Germinal center (tissue), 1 donor: ENCODE results near the gene MYL12A.

Experiments used
- DNase-seq: peaks from one replicate; pipeline ENCODE4 v3.0.0; 2012; ENCODE audit warnings: mixed read lengths, low spot score

The MYL12A gene

DNA sequence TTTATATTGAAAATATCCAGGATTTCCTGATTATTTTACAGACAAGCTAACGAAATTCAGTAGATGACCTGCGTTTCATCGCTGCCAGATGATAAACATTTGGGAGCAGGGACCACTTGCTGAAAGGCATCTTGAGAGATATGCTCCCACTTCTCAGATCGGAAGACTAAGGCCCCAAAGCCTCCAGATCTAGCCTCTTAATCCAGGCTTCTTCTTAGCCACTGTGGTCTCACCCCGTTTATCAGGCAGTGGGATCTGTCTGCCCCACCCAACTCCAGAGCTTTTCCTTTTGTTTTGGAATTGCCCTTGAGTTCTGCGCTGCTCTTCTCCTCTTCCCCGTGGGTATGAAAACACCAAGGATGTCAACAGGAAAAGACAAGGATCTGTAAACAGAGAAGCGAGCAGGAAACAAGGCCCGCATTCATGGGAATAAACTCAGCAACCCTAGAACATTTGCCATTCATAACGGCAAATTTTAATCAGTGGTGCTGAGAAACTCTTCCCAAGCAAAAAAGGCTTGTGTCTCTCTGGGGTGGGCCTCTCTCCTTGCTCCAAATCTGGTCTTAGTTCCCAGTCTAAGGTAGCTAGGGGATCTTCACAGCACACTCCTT lies 35.8 kb downstream of the MYL12A start:
- DNase-seq, result no peak

- DNase-seq, result no peak
Observed at GRCh38 chr18:3283908-3284307, 36.3 kb downstream of the MYL12A start.

DNA sequence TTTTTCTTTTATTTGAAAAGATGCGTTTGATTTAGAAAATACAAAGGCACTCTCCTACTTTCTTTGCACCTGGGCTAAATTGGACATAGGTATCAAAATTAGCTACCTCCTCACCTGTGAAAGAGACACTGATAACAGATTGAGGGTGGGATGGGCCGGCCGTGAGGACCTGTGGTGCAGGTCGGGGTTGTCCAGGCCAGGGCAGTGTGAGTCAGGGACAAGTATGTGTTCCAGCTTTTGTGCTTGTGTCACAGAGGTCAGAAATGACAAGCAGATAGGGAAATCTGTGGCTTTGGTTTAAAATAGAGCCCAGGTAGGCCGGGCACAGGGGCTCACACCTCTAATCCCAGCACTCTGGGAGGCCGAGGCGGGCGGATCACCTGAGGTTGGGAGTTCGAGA lies 36.9 kb downstream of the MYL12A start:
- no peak for DNase-seq

DNA sequence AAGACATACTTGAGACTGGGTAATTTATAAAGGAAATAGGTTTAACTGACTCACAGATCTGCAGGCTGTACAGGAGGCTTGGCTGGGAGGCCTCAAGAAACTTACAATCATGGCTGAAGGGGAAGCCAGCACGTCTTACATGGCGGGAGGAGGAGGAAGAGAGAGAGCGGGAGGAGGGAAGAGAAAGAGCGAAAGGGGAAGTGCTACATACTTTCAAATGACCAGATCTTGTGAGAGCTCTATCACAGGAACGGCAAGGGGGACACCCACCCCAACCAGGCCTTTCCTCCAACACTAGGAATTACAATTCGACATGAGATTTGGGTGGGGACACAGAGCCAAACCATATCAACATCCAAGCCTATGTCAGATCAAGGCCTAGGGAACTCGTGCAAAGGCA lies 38.6 kb downstream of the MYL12A start:
- no peak for DNase-seq

- no peak for DNase-seq
Observed at GRCh38 chr18:3293196-3293951, 45.8 kb downstream of the MYL12A start.

DNA sequence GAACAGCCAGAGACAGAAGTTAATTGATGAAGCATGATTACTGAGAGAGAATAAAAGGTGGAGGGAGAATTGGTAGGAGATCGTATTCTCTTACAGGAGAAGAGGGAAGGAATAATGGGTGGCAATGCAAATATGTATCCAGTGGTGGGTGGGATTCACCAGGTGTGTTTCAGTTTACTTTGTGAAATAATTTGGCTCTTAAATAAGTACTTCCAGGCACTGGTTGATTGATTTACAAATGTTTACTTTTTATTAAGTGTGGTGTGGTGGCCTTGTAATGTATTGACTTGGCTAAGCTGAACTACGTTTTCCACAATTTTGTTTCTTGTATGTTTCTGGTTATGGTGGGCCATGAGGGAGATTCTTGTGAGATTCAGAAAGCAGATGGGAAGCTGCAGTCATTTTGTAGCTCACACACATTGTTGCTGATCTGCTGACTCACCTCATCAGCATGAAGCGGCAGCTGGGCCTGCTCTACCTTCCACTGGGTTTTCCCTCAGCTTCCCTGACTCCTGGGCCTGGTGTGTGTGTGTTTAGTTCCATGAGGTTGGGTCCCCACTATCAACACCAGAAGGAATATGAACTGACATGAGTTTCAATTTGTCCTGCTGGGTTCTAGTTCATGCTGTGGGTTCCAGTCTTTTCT lies 47.0 kb downstream of the MYL12A start:
- DNase-seq, result no peak

DNA sequence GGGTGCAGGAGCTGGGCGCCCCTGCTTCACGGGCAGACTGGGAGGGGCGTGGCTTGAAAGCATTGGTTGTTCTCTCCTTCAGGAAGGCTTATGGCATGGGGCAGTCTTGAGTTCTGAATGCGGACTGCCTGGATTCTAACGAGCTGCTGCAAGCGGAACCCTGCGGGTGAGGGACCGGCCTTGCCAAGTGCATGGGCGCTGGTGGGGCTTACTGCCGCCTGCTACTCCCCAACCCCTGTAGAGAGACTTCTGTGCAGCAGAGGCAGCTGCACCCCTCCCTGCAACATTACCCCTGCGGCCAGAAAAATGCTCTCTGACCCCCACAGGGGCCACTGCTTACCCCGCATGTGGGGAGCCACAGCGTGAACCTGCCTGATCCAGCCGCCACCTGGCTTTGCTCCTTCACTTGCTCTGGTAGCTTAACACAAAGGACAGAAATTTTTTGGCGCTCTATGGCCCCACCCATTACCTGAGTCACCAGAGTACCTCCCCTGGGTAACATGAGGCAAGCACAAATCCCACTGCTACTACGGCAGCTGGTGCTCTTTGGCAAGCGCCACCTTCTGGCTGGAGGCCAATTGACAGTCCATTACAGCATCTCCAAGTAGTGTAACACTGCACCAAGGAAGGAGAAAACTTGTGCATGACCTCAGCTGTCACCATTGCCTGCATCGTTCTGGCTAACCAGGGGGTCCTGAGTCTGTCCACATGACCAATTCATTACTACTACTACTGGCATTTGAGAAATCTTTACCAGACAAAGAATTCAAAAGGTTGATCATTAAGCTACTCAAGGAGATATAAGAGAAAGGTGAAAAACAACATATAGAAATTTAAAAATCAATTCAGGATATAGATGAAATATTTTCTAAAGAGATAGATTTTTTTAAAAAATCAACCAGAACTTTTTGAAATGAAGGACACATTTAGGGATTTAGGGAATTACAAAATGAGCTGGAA lies 49.7 kb downstream of the MYL12A start:
- DNase-seq, result peak; percentile 69

DNA sequence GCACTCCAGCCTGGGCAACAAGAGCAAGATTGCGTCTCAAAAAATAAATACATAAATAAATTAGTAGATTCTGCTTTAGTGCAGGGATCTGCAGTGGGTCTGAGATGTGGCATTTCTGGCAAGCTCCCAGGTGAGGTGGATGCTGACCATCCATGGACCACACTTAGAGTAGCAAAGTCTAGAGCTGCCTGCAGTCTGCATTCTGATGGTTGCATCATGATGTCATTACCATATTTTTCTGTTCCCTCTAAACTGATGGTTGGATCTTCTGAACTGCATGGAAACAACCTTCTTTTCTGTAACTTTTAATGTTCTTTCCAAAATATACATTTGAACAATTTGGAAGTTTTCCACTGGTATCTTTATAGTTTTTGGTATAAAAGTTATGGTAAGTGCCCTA lies 57.2 kb downstream of the MYL12A start:
- no peak for DNase-seq

DNA sequence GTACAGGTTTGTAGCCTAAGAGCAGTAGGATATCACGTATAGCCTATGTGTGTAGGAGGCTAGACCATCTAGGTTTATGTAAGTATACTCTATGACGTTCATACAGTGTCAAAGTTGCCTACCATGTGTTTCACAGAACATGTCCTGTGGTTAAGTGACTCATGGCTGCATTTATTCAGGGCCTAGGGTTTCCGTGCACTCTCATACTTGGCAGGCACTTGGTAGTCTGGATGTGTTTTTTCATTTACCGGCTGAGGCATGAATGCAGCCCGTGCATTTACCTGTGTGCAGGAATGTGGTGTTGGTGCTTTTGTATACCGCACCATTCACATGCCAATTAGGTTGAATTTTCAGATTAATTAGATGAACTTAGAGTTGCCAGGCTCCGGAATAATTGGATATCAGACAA lies 57.8 kb downstream of the MYL12A start:
- no peak for DNase-seq
